GM12875 (cell line): ENCODE results near the gene ARHGEF10L.

Experiments
- H3K4me3 ChIP-seq: one replicate; pipeline ENCODE4 v1.5.1; 2011; ENCODE audit warnings: low read depth, low read length, control low read depth
- CTCF ChIP-seq: IDR thresholded peaks from 2 replicates; pipeline ENCODE4 v1.5.1; 2011; ENCODE audit warnings: low read depth, mild to moderate bottlenecking, control low read depth, inconsistent platforms, low read length, moderate library complexity, borderline replicate concordance; ENCODE audit not compliant: insufficient read depth

The ARHGEF10L gene

GRCh38 chr1:17617787-17618557 lies 78.5 kb downstream of the ARHGEF10L start:
- no peak overlapping the region for H3K4me3 ChIP-seq
- TF ChIP-seq CTCF: no peak

GRCh38 chr1:17618558-17619247 lies 79.2 kb downstream of the ARHGEF10L start:
- no peak for TF ChIP-seq CTCF
- H3K4me3 ChIP-seq: no peak overlapping the region

GRCh38 chr1:17620448-17620847 lies 81.0 kb downstream of the ARHGEF10L start:
- no peak overlapping the region for H3K4me3 ChIP-seq
- no peak for TF ChIP-seq CTCF

GRCh38 chr1:17621691-17622090 lies 82.2 kb downstream of the ARHGEF10L start:
- TF ChIP-seq CTCF: no peak

GRCh38 chr1:17622823-17623222 lies 83.3 kb downstream of the ARHGEF10L start:
- TF ChIP-seq CTCF: no peak
- no peak overlapping the region for H3K4me3 ChIP-seq

More at GRCh38 chr1:17621691-17622090, 82.2 kb downstream of the ARHGEF10L start:
- H3K4me3 ChIP-seq: no peak overlapping the region

- no peak for TF ChIP-seq CTCF
Measured at GRCh38 chr1:17624611-17625233, 85.2 kb downstream of the ARHGEF10L start.

More at GRCh38 chr1:17624611-17625233, 85.2 kb downstream of the ARHGEF10L start:
- H3K4me3 ChIP-seq: no peak overlapping the region
